Upper lobe of left lung (tissue), 4 donors: ENCODE data around the gene PRRC2B.
"Not testable (repeated sequence)": the region's sequence is repeated elsewhere in the genome, so short reads cannot be mapped to it uniquely, and the experiment has no call there.

ENCODE experiments used
- CTCF ChIP-seq, 6 experiments: fragments of 450-650 bp in 4 of 6; fragments of 200-600 bp in 2 of 6; sonication (generic) in 2 of 6; IDR thresholded peaks; one replicate each; pipeline ENCODE4 v1.5.1; 2016 to 2019; ENCODE audit warnings: antibody characterized with exemption in 6 of 6
- EP300 ChIP-seq, 4 donors: sonication (generic); formaldehyde crosslinking; IDR thresholded peaks; one replicate each; pipeline ENCODE4 v1.5.1; 2017; ENCODE audit warnings: antibody characterized with exemption in 4 of 4, control low read depth in 2 of 4
- POLR2A ChIP-seq, 4 donors: fragments of 450-650 bp; IDR thresholded peaks; one replicate each; pipeline ENCODE4 v1.5.1; 2016 to 2017; ENCODE audit warnings: antibody characterized with exemption in 4 of 4, mild to moderate bottlenecking in 2 of 4
- POLR2AphosphoS5 ChIP-seq, 2 donors: sonication (generic); formaldehyde crosslinking; IDR thresholded peaks; one replicate each; pipeline ENCODE4 v1.5.1; 2017; ENCODE audit warnings: antibody characterized with exemption in 2 of 2

GRCh38 chr9:131515559-131516031, 121.7 kb downstream of the PRRC2B start:
- TF ChIP-seq CTCF, POLR2A, POLR2AphosphoS5, EP300 (IDR thresholded peaks at IDR 0.05): not testable (repeated sequence)
